Prostate gland (tissue), 2 donors: ENCODE measurements around the gene LHPP.

Experiments used
- POLR2A ChIP-seq: fragments of 450-650 bp; IDR thresholded peaks from one replicate; pipeline ENCODE4 v1.6.1; 2016; ENCODE audit warnings: antibody characterized with exemption, mild to moderate bottlenecking
- TF ChIP-seq, protein P1 (sequence below), 4 experiments: fragments of 200-600 bp in 2 of 4; fragments of 450-650 bp in 2 of 4; sonication (generic) in 2 of 4; IDR thresholded peaks; 1 replicate in 3 of 4; 2 replicates in 1 of 4; pipeline ENCODE4 v1.5.1; 2016 to 2019; ENCODE audit warnings: antibody characterized with exemption in 4 of 4, mild to moderate bottlenecking in 2 of 4, moderate library complexity in 2 of 4

DNA sequence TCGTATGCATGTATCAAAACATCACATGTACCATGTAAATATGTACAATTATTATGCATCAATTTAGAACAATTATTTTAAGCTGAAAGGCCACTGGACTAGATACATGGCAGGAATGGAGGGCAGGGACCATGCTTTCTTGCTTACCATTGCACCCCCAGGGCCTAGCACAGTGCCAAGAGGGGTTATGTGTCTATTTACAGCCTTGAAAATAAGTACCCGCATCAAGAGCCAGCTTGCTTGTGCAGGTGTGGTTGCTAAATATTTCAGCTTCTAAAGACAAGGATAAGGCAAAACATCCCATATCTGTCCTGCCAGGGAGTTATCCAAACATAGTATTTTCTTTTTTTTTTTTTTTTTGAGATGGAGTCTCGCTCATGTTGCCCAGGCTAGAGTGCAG lies 28.2 kb upstream of the LHPP start:
- TF ChIP-seq, protein P1, sequence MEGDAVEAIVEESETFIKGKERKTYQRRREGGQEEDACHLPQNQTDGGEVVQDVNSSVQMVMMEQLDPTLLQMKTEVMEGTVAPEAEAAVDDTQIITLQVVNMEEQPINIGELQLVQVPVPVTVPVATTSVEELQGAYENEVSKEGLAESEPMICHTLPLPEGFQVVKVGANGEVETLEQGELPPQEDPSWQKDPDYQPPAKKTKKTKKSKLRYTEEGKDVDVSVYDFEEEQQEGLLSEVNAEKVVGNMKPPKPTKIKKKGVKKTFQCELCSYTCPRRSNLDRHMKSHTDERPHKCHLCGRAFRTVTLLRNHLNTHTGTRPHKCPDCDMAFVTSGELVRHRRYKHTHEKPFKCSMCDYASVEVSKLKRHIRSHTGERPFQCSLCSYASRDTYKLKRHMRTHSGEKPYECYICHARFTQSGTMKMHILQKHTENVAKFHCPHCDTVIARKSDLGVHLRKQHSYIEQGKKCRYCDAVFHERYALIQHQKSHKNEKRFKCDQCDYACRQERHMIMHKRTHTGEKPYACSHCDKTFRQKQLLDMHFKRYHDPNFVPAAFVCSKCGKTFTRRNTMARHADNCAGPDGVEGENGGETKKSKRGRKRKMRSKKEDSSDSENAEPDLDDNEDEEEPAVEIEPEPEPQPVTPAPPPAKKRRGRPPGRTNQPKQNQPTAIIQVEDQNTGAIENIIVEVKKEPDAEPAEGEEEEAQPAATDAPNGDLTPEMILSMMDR (IDR thresholded peaks at IDR 0.05): no peak
- no peak for TF ChIP-seq POLR2A
